ENCODE measurements around the gene SCNN1A. TPM values are rescaled to one million over a fixed set of nuclear protein-coding genes. Genes with fewer than 3 reads are reported as not detected.

Gene SCNN1A
- total and polyA plus RNA-seq, 2 of the 13 experiments (the other 11 are each of a cell fraction or from before 2014, with no cell fraction given) = 1.5 to 14.6 TPM

GRCh38 chr12:6376079-6376869, 911 bp upstream of the SCNN1A start (continued):
- TF ChIP-seq, protein P1, sequence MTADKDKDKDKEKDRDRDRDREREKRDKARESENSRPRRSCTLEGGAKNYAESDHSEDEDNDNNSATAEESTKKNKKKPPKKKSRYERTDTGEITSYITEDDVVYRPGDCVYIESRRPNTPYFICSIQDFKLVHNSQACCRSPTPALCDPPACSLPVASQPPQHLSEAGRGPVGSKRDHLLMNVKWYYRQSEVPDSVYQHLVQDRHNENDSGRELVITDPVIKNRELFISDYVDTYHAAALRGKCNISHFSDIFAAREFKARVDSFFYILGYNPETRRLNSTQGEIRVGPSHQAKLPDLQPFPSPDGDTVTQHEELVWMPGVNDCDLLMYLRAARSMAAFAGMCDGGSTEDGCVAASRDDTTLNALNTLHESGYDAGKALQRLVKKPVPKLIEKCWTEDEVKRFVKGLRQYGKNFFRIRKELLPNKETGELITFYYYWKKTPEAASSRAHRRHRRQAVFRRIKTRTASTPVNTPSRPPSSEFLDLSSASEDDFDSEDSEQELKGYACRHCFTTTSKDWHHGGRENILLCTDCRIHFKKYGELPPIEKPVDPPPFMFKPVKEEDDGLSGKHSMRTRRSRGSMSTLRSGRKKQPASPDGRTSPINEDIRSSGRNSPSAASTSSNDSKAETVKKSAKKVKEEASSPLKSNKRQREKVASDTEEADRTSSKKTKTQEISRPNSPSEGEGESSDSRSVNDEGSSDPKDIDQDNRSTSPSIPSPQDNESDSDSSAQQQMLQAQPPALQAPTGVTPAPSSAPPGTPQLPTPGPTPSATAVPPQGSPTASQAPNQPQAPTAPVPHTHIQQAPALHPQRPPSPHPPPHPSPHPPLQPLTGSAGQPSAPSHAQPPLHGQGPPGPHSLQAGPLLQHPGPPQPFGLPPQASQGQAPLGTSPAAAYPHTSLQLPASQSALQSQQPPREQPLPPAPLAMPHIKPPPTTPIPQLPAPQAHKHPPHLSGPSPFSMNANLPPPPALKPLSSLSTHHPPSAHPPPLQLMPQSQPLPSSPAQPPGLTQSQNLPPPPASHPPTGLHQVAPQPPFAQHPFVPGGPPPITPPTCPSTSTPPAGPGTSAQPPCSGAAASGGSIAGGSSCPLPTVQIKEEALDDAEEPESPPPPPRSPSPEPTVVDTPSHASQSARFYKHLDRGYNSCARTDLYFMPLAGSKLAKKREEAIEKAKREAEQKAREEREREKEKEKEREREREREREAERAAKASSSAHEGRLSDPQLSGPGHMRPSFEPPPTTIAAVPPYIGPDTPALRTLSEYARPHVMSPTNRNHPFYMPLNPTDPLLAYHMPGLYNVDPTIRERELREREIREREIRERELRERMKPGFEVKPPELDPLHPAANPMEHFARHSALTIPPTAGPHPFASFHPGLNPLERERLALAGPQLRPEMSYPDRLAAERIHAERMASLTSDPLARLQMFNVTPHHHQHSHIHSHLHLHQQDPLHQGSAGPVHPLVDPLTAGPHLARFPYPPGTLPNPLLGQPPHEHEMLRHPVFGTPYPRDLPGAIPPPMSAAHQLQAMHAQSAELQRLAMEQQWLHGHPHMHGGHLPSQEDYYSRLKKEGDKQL (CRISPR knock-in tag; IDR thresholded peaks at IDR 0.05; ENCODE audit: low read depth) = no peak
- no peak for TF ChIP-seq GTF2F1 (IDR thresholded peaks at IDR 0.05; ENCODE audit: low read length)
- peak; percentile 22; the same call in 1 of the 2 replicates for TF ChIP-seq KAT7 (CRISPR knock-in tag; IDR thresholded peaks at IDR 0.05; ENCODE audit: borderline replicate concordance)
- no peak for TF ChIP-seq CHCHD3 (CRISPR knock-in tag; IDR thresholded peaks at IDR 0.05)
- TF ChIP-seq ATAD3A (CRISPR knock-in tag; IDR thresholded peaks at IDR 0.05) = no peak
- TF ChIP-seq SPEN (CRISPR knock-in tag; IDR thresholded peaks at IDR 0.05; ENCODE audit: low read depth) = 0 out of 2 replicates have a peak, but pooled peaks have one; percentile 26
- TF ChIP-seq TEAD3 (CRISPR knock-in tag; optimal IDR thresholded peaks at IDR 0.05; ENCODE audit: borderline replicate concordance) = peak; percentile 92
- TF ChIP-seq TBX2 (CRISPR knock-in tag; IDR thresholded peaks at IDR 0.05; ENCODE audit: borderline replicate concordance) = peak; percentile 14; the same call in 1 of the 2 replicates
- peak; percentile 37 for TF ChIP-seq UBTF (CRISPR knock-in tag; IDR thresholded peaks at IDR 0.05)
- 0 out of 2 replicates have a peak, but pooled peaks have one; percentile 41 for TF ChIP-seq RBFOX2 (IDR thresholded peaks at IDR 0.05; ENCODE audit: low read depth, low read length)
- TF ChIP-seq ZNF737 (CRISPR knock-in tag; IDR thresholded peaks at IDR 0.05; ENCODE audit: borderline replicate concordance) = no peak
- peak; percentile 47; the same call in 1 of the 2 replicates for TF ChIP-seq ZNF709 (CRISPR knock-in tag; IDR thresholded peaks at IDR 0.05)
- TF ChIP-seq NFIC (IDR thresholded peaks at IDR 0.05; ENCODE audit: low read length) = no peak
- no peak for TF ChIP-seq ZBTB10 (CRISPR knock-in tag; IDR thresholded peaks at IDR 0.05; ENCODE audit: borderline replicate concordance)
- TF ChIP-seq GATAD2A (CRISPR knock-in tag; IDR thresholded peaks at IDR 0.05) = peak; percentile 48
- TF ChIP-seq RXRA (CRISPR knock-in tag; IDR thresholded peaks at IDR 0.05) = peak; percentile 46

Measured in HepG2 (cell line).